HEK293T (cell line): ENCODE data around the gene SUPT5H.

Experiments used
- ARNT ChIP-seq: fragments of 450-650 bp; IDR thresholded peaks from 2 replicates; pipeline ENCODE4 v1.6.1; 2017; ENCODE audit warnings: mild to moderate bottlenecking
- BHLHE40 ChIP-seq: fragments of 450-650 bp; IDR thresholded peaks from 2 replicates; pipeline ENCODE4 v1.6.1; 2016; ENCODE audit warnings: mild to moderate bottlenecking, moderate library complexity, borderline replicate concordance
- ELF4 ChIP-seq: fragments of 450-650 bp; IDR thresholded peaks from 2 replicates; pipeline ENCODE4 v1.6.1; 2017; ENCODE audit warnings: antibody characterized with exemption
- FOXA1 ChIP-seq: fragments of 450-650 bp; IDR thresholded peaks from 2 replicates; pipeline ENCODE4 v1.6.1; 2016; ENCODE audit warnings: mild to moderate bottlenecking
- FOXK2 ChIP-seq: fragments of 450-650 bp; IDR thresholded peaks from 2 replicates; pipeline ENCODE4 v1.6.1; 2016; ENCODE audit warnings: mild to moderate bottlenecking
- LEF1 ChIP-seq: fragments of 450-650 bp; IDR thresholded peaks from 2 replicates; pipeline ENCODE4 v1.6.1; 2017; ENCODE audit warnings: mild to moderate bottlenecking, borderline replicate concordance
- NFRKB ChIP-seq: fragments of 450-650 bp; IDR thresholded peaks from 2 replicates; pipeline ENCODE4 v1.6.1; 2016; ENCODE audit warnings: mild to moderate bottlenecking, moderate library complexity
- SP1 ChIP-seq: fragments of 450-650 bp; IDR thresholded peaks from 2 replicates; pipeline ENCODE4 v1.6.1; 2017
- TARDBP ChIP-seq: fragments of 450-650 bp; IDR thresholded peaks from 2 replicates; pipeline ENCODE4 v1.6.1; 2016
- TF ChIP-seq, protein P1 (sequence below): fragments of 450-650 bp; IDR thresholded peaks from 2 replicates; pipeline ENCODE4 v1.6.1; 2016

GRCh38 chr19:39473443-39473960, 28.1 kb downstream of the SUPT5H start:
- TF ChIP-seq FOXA1 (no peak), BHLHE40 (no peak), ARNT (no peak), FOXK2 (no peak), TARDBP (no peak), SP1 (no peak), LEF1 (no peak), NFRKB (no peak), ELF4 (no peak)
- TF ChIP-seq, protein P1, sequence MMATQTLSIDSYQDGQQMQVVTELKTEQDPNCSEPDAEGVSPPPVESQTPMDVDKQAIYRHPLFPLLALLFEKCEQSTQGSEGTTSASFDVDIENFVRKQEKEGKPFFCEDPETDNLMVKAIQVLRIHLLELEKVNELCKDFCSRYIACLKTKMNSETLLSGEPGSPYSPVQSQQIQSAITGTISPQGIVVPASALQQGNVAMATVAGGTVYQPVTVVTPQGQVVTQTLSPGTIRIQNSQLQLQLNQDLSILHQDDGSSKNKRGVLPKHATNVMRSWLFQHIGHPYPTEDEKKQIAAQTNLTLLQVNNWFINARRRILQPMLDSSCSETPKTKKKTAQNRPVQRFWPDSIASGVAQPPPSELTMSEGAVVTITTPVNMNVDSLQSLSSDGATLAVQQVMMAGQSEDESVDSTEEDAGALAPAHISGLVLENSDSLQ: no peak
